Keratinocyte (primary cell): Measurements from ENCODE around the gene DLG5.

Experiments used
- CTCF ChIP-seq, 3 experiments: IDR thresholded peaks in 1 of 3; conservative IDR thresholded peaks in 1 of 3; optimal IDR thresholded peaks in 1 of 3; 2 replicates in 2 of 3; 3 replicates in 1 of 3; pipeline versions ENCODE3 to v1.5.1; 2011; ENCODE audit warnings: low read length in 3 of 3, mild to moderate bottlenecking in 3 of 3, moderate library complexity in 2 of 3, control low read depth in 1 of 3, inconsistent platforms in 1 of 3; ENCODE audit not compliant: insufficient read depth in 2 of 3; ENCODE audit errors: extremely low read depth in 1 of 3
- EZH2 ChIP-seq: IDR thresholded peaks from one replicate; pipeline ENCODE4 v1.6.1; 2012; ENCODE audit warnings: inconsistent platforms, mild to moderate bottlenecking, low read length, moderate library complexity

GRCh38 chr10:77884181-77884580, 42.4 kb downstream of the DLG5 start:
- TF ChIP-seq CTCF (optimal IDR thresholded peaks at IDR 0.05 in 1 of 3, IDR thresholded peaks at IDR 0.05 in 1 of 3, conservative IDR thresholded peaks at IDR 0.05 in 1 of 3; ENCODE audit: extremely low read depth in 1 of 3, insufficient read depth in 2 of 3, low read length in 3 of 3) (no peak), EZH2 (no peak)
